Thyroid gland (tissue), 4 donors: ENCODE data around the gene ZNF324. TPM values are rescaled to one million over a fixed set of nuclear protein-coding genes. Genes with fewer than 3 reads are reported as not detected.
A peak's percentile ranks its signal among the peaks of the same experiment; 100 is the strongest.

Experiments
- DNase-seq, 2 donors: peaks; one replicate each; pipeline ENCODE4 v3.0.0-alpha.2; 2019
- H3K27ac ChIP-seq, 3 donors: fragments of 200-600 bp; sonication (generic); 1 replicate in 2 of 3; 2 replicates in 1 of 3; pipeline ENCODE4 v1.5.1; 2016 to 2019; ENCODE audit warnings: mild to moderate bottlenecking in 1 of 3, moderate library complexity in 1 of 3
- H3K27me3 ChIP-seq: fragments of 200-600 bp; sonication (generic); one replicate; pipeline ENCODE4 v1.5.1; 2019
- H3K36me3 ChIP-seq, 2 donors: fragments of 200-600 bp; sonication (generic); one replicate each; pipeline ENCODE4 v1.5.1; 2016 to 2019
- H3K4me1 ChIP-seq, 2 donors: fragments of 200-600 bp; sonication (generic); one replicate each; pipeline ENCODE4 v1.5.1; 2017 to 2019
- H3K4me3 ChIP-seq, 3 donors: fragments of 200-600 bp; sonication (generic); replicated peaks in 1 of 3; 1 replicate in 2 of 3; 2 replicates in 1 of 3; pipeline ENCODE4 v1.5.1; 2016; ENCODE audit warnings: mild to moderate bottlenecking in 1 of 3
- H3K9me3 ChIP-seq: fragments of 200-600 bp; sonication (generic); one replicate; pipeline ENCODE4 v1.5.1; 2017
- CTCF ChIP-seq, 6 experiments: fragments of 200-600 bp in 3 of 6; fragments of 450-650 bp in 3 of 6; sonication (generic) in 3 of 6; IDR thresholded peaks; one replicate each; pipeline ENCODE4 v1.5.1; 2016 to 2019; ENCODE audit warnings: antibody characterized with exemption in 6 of 6, mild to moderate bottlenecking in 2 of 6, inconsistent platforms in 1 of 6, moderate library complexity in 1 of 6
- POLR2A ChIP-seq, 2 donors: fragments of 450-650 bp; IDR thresholded peaks; one replicate each; pipeline ENCODE4 v1.6.1; 2017; ENCODE audit warnings: antibody characterized with exemption in 2 of 2, mild to moderate bottlenecking in 2 of 2, moderate library complexity in 1 of 2
- WGBS, 2 donors: methylation state at CpG; one replicate each; pipeline ENCODE4 v1.1.5; 2017; 5-methylcytosine and 5-hydroxymethylcytosine counted together
- intact Hi-C: fragments of 100-400 bp; cut with DNase I; formaldehyde crosslinking; loops from one replicate; pipeline ENCODE4 v1.15.1; 2023
- total RNA-seq, 4 donors: library from RNA; depleted of rRNA; stranded (reverse); fragments of >200 nt; gene quantifications; one replicate each; pipeline ENCODE4 v1.2.3, GENCODE V29; 2016

The ZNF324 gene
- total RNA-seq, 4 donors from 2014 or later = 27.0 to 41.7 (median 32.2) TPM

- no peak for DNase-seq
- no peak for TF ChIP-seq POLR2A (IDR thresholded peaks at IDR 0.05)
- no peak overlapping the region for H3K4me3 ChIP-seq
- peaks cover 18 to 28% of the 10 kb centered on the region in 2 donors for H3K36me3 ChIP-seq
- intact Hi-C loops = no loop called here
- H3K4me1 ChIP-seq = peaks cover 16 to 21% of the 10 kb centered on the region in 2 donors
- no peaks in the 10 kb centered on the region for H3K9me3 ChIP-seq
- H3K27me3 ChIP-seq = no peaks in the 10 kb centered on the region
- no peak overlapping the region for H3K27ac ChIP-seq
These were observed 6.9 kb downstream of the ZNF324 start for GRCh38 chr19:58473775-58474174.

GRCh38 chr19:58474291-58474996, 7.6 kb downstream of the ZNF324 start:
- peaks cover 18 to 26% of the 10 kb centered on the region in 2 donors for H3K36me3 ChIP-seq
- intact Hi-C loops = no loop called here
- WGBS, 2 donors = 83 to 87% methylated on average over 12 of the region's 12 CpGs

GRCh38 chr19:58474997-58475713, 8.3 kb downstream of the ZNF324 start:
- H3K4me1 ChIP-seq = peaks cover 16 to 21% of the 10 kb centered on the region in 2 donors
- peaks cover 13 to 19% of the 10 kb centered on the region in 2 donors for H3K36me3 ChIP-seq
- peak overlapping the region; percentile 13 to 52 (median 37) for H3K4me3 ChIP-seq
- TF ChIP-seq CTCF (IDR thresholded peaks at IDR 0.05) (no peak), POLR2A (IDR thresholded peaks at IDR 0.05) (no peak)
- intact Hi-C loops = no loop called here
- H3K27me3 ChIP-seq = no peaks in the 10 kb centered on the region
- H3K9me3 ChIP-seq = no peaks in the 10 kb centered on the region
- peak overlapping the region; percentile 81 to 92 (median 85) for H3K27ac ChIP-seq
- DNase-seq = no peak
- WGBS, 2 donors = 28 to 39% methylated on average over 15 to 18 of the region's 27 CpGs

More at GRCh38 chr19:58474291-58474996, 7.6 kb downstream of the ZNF324 start:
- no peak for TF ChIP-seq POLR2A (IDR thresholded peaks at IDR 0.05)
- no peak for TF ChIP-seq CTCF (IDR thresholded peaks at IDR 0.05)
- Histone ChIP-seq H3K4me1 (peaks cover 16 to 21% of the 10 kb centered on the region in 2 donors), H3K27ac (no peak overlapping the region), H3K27me3 (no peaks in the 10 kb centered on the region), H3K9me3 (no peaks in the 10 kb centered on the region), H3K4me3 (no peak overlapping the region)
- no peak for DNase-seq

- Histone ChIP-seq H3K4me1 (peaks cover 16 to 21% of the 10 kb centered on the region in 2 donors), H3K4me3 (peak within 1 kb of the TSS; percentile 13 to 52 (median 37)), H3K27ac (peak within 1 kb of the TSS; percentile 81 to 92 (median 85)), H3K36me3 (peaks cover 13 to 21% of the 10 kb centered on the region in 2 donors), H3K9me3 (no peaks in the 10 kb centered on the region), H3K27me3 (no peaks in the 10 kb centered on the region)
- peak; percentile 97 to 98 for DNase-seq
- intact Hi-C loops = no loop called here
- 1 to 2% methylated on average over 25 to 29 of the region's 64 CpGs for WGBS, 2 donors
- TF ChIP-seq CTCF (IDR thresholded peaks at IDR 0.05) = no peak
- peak in 1 of 2 donors; percentile 62 for TF ChIP-seq POLR2A (IDR thresholded peaks at IDR 0.05)
These were observed 9.0 kb downstream of the ZNF324 start, which contains the start of gene ZNF446 for GRCh38 chr19:58475714-58476497. TSS of gene ZNF446 (plus strand) at chr19:58476352. CDS start at chr19:58477219, 867 bp downstream.

- H3K4me1 ChIP-seq = peaks cover 16 to 21% of the 10 kb centered on the region in 2 donors
- 3 to 4% methylated on average over 24 to 27 of the region's 27 CpGs for WGBS, 2 donors
These were observed 9.7 kb downstream of the ZNF324 start for GRCh38 chr19:58476498-58477015.

More at GRCh38 chr19:58476498-58477015, 9.7 kb downstream of the ZNF324 start:
- H3K36me3 ChIP-seq = peaks cover 12 to 20% of the 10 kb centered on the region in 2 donors
- H3K4me3 ChIP-seq = peak overlapping the region; percentile 13 to 52 (median 37)
- H3K27ac ChIP-seq = peak overlapping the region; percentile 81 to 92 (median 85)
- TF ChIP-seq CTCF (IDR thresholded peaks at IDR 0.05) = no peak
- no peak for TF ChIP-seq POLR2A (IDR thresholded peaks at IDR 0.05)
- intact Hi-C loops = no loop called here
- H3K9me3 ChIP-seq = no peaks in the 10 kb centered on the region
- no peak for DNase-seq
- H3K27me3 ChIP-seq = no peaks in the 10 kb centered on the region
